ENCODE measurements around the gene UBE2O. TPM values are rescaled to one million over a fixed set of nuclear protein-coding genes. Genes with fewer than 3 reads are reported as not detected.
A peak's percentile ranks its signal among the peaks of the same experiment; 100 is the strongest.

Gene UBE2O
- total RNA-seq, 2 donors from 2014 or later = 45.4 to 46.5 TPM

DNA sequence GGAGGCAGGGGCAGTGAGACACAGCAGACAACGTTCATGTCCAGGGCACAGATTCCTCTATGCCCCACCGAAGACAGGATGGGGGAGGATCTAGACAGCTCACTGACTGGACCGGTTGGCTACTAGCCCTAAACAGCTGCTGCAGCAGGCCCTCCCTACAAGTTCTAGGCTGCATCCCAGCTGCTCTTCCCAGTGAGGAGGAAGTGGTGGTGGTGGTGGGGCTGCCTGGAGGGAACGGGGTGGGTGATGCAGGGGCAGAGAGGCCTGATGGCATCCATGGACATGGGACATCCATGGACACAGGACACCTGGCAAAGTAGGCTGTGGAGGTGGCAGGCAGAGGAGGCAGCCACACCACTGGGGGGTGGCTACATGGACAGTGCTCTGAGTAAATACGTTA is 50.2 kb downstream of the UBE2O start:
- Histone ChIP-seq H3K36me3 (ENCODE audit: control insufficient read depth, insufficient read depth, low read length) (peaks cover 53% of the 10 kb centered on the region), H3K27me3 (ENCODE audit: control insufficient read depth, insufficient read depth, low read length, poor library complexity, severe bottlenecking) (no peaks in the 10 kb centered on the region), H3K4me1 (ENCODE audit: control insufficient read depth, insufficient read depth, low read length) (no peaks in the 10 kb centered on the region), H3K27ac (ENCODE audit: low read depth, low read length) (no peak overlapping the region), H3K9ac (ENCODE audit: extremely low read depth, low read length, poor library complexity, severe bottlenecking) (no peak overlapping the region), H3K9me3 (ENCODE audit: control insufficient read depth, low read length) (no peaks in the 10 kb centered on the region), H3K4me3 (ENCODE audit: low read length) (no peak overlapping the region)
- no peak overlapping the region for H3K27ac Mint-ChIP-seq
- no peak for DNase-seq
- peaks cover 60% of the 10 kb centered on the region for H3K36me3 Mint-ChIP-seq (ENCODE audit: low read depth)
- TF ChIP-seq, protein P1, sequence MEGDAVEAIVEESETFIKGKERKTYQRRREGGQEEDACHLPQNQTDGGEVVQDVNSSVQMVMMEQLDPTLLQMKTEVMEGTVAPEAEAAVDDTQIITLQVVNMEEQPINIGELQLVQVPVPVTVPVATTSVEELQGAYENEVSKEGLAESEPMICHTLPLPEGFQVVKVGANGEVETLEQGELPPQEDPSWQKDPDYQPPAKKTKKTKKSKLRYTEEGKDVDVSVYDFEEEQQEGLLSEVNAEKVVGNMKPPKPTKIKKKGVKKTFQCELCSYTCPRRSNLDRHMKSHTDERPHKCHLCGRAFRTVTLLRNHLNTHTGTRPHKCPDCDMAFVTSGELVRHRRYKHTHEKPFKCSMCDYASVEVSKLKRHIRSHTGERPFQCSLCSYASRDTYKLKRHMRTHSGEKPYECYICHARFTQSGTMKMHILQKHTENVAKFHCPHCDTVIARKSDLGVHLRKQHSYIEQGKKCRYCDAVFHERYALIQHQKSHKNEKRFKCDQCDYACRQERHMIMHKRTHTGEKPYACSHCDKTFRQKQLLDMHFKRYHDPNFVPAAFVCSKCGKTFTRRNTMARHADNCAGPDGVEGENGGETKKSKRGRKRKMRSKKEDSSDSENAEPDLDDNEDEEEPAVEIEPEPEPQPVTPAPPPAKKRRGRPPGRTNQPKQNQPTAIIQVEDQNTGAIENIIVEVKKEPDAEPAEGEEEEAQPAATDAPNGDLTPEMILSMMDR (conservative IDR thresholded peaks at IDR 0.05) = no peak
- H3K27me3 Mint-ChIP-seq (ENCODE audit: insufficient read depth) = no peaks in the 10 kb centered on the region
- 96 to 100% methylated on average over 1 to 5 of the region's 5 CpGs for WGBS, 2 experiments (ENCODE audit: insufficient coverage in 1 of 2, insufficient read length in 1 of 2)
- H3K9me3 Mint-ChIP-seq = no peaks in the 10 kb centered on the region
- H3K4me1 Mint-ChIP-seq = no peaks in the 10 kb centered on the region
- H3K4me3 Mint-ChIP-seq = no peak overlapping the region

DNA sequence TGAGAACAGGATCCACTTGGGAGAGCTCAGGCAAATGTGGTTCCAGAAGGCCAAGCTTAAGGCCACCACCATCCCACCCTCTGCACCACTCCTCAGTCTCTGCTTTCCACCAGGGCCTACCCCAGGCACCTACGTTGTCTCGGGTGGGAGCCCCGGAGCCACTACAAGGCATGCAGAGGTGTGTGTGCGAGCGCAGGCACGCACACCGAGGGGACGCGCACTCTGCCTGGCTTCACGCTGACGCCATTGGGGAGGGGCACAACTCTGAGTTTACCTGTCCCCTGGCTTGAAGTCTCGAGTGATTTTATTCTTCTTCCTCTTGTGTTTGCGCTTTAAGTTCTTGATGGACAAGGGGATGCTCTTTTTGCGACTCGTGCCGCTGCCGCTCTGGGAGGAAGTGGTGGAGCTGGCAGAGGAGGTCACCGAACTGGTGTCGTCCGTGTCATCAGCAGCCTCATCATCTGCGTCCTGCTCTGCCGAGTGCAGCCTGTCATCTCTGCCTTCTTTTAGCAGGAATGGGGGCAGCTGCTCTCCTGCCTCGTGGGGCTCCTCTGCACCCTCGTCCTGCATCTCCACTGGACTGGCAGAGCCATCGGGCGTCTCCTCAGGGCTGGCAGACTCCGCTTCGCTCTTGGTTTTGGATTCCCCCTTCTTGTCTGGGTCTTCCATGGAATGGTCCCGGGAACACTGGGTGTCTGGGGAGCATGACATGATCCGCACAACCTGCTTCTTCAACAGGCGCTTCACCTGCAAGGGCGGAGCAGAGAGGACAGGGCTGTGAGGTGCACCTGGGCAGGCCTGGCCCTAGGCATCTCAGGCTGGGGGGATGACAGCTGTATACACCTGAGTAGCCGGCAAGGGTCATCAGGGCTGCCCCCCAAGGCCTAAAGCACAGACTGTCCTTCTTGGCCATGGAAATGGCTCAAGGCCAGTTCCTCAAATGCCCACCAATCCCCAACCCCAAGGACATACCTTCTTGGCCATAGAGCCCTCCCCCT is 53.5 kb downstream of the UBE2O start:
- Histone ChIP-seq H3K9me3 (ENCODE audit: control insufficient read depth, low read length) (no peaks in the 10 kb centered on the region), H3K36me3 (ENCODE audit: control insufficient read depth, insufficient read depth, low read length) (peaks cover 77% of the 10 kb centered on the region)
- 93 to 96% methylated on average over 22 to 33 of the region's 33 CpGs for WGBS, 2 experiments (ENCODE audit: insufficient coverage in 1 of 2, insufficient read length in 1 of 2)

DNA sequence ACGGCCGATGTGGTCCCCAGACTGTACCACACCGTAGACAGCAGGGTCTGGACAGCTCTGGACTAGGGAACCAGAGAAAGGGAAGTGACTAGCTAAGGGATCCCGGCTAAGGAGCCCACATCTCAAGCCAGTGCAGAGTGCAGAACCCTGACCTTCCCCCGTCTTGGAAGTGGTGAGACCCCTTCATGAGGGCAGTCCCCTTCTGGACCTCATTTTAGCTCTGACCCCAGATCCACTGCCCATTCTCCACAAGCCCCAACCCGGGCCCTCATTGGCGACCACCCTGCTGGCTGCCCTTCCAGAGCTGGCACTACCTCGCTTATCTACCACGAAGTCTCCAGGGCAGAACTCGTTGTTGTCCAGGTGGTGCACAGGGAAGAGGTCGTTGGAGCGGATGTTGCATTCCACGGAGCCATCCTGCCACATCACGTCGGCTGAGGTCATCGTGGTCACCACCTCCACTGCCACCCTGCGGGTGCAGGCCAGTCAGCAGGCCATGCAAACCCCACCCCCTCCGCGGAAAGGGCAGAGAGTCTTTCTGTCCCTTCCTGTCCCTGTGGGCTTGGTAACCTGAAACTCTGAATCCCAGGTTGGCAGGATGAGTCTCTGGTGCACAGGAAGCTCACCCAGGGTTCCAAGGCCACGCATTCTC is 54.3 kb downstream of the UBE2O start:
- Histone ChIP-seq H3K9me3 (ENCODE audit: control insufficient read depth, low read length) (no peaks in the 10 kb centered on the region), H3K4me1 (ENCODE audit: control insufficient read depth, insufficient read depth, low read length) (no peaks in the 10 kb centered on the region), H3K27me3 (ENCODE audit: control insufficient read depth, insufficient read depth, low read length, poor library complexity, severe bottlenecking) (no peaks in the 10 kb centered on the region), H3K27ac (ENCODE audit: low read depth, low read length) (no peak overlapping the region), H3K9ac (ENCODE audit: extremely low read depth, low read length, poor library complexity, severe bottlenecking) (no peak overlapping the region), H3K36me3 (ENCODE audit: control insufficient read depth, insufficient read depth, low read length) (peaks cover 77% of the 10 kb centered on the region), H3K4me3 (ENCODE audit: low read length) (no peak overlapping the region)
- no peak for DNase-seq
- TF ChIP-seq, protein P1 (conservative IDR thresholded peaks at IDR 0.05) = no peak
- no peaks in the 10 kb centered on the region for H3K9me3 Mint-ChIP-seq
- H3K27me3 Mint-ChIP-seq (ENCODE audit: insufficient read depth) = no peaks in the 10 kb centered on the region
- no peak overlapping the region for H3K4me3 Mint-ChIP-seq
- no peaks in the 10 kb centered on the region for H3K4me1 Mint-ChIP-seq
- no peak overlapping the region for H3K27ac Mint-ChIP-seq
- H3K36me3 Mint-ChIP-seq (ENCODE audit: low read depth) = peaks cover 66% of the 10 kb centered on the region
- WGBS, 2 experiments (ENCODE audit: insufficient coverage in 1 of 2, insufficient read length in 1 of 2) = 89 to 94% methylated on average over 14 to 20 of the region's 20 CpGs

More for the DNA sequence above, 53.5 kb downstream of the UBE2O start:
- peak overlapping the region; percentile 52 for H3K27ac Mint-ChIP-seq
- no peak for DNase-seq
- Histone ChIP-seq H3K9ac (ENCODE audit: extremely low read depth, low read length, poor library complexity, severe bottlenecking) (no peak overlapping the region), H3K27ac (ENCODE audit: low read depth, low read length) (no peak overlapping the region), H3K4me3 (ENCODE audit: low read length) (no peak overlapping the region), H3K4me1 (ENCODE audit: control insufficient read depth, insufficient read depth, low read length) (no peaks in the 10 kb centered on the region), H3K27me3 (ENCODE audit: control insufficient read depth, insufficient read depth, low read length, poor library complexity, severe bottlenecking) (no peaks in the 10 kb centered on the region)
- TF ChIP-seq, protein P1 (conservative IDR thresholded peaks at IDR 0.05) = no peak
- no peaks in the 10 kb centered on the region for H3K9me3 Mint-ChIP-seq
- H3K4me3 Mint-ChIP-seq = no peak overlapping the region
- H3K36me3 Mint-ChIP-seq (ENCODE audit: low read depth) = peaks cover 66% of the 10 kb centered on the region
- H3K4me1 Mint-ChIP-seq = no peaks in the 10 kb centered on the region
- H3K27me3 Mint-ChIP-seq (ENCODE audit: insufficient read depth) = no peaks in the 10 kb centered on the region

Data from endodermal cell (in vitro differentiated cells).